ENCODE measurements around the gene RBM23.
"Not testable (repeated sequence)": the region's sequence is repeated elsewhere in the genome, so short reads cannot be mapped to it uniquely, and the experiment has no call there.

Gene RBM23

DNA sequence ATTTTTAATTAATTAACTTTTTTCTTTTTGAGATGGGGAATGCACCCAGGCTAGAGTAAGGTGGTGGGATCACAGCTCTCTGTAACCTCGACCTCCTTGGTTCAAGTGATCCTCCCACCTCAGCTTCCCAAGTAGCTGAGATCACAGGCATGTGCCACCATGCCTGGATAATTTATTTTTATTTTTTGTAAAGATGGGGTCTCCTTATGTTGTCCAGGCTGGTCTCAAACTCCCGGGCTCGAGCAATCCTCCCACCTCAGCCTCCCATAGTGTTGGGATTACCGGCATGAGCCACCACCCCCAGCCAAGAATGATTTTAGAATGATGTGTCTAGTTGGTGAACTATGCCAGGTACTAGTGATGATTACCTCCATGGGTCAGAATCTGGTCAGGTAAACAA lies 54.0 kb downstream of the RBM23 start:
- DNase-seq (ENCODE audit: low read depth), result no peak

GRCh38 chr14:22861651-22862050 lies 57.3 kb downstream of the RBM23 start:
- no peak for DNase-seq (ENCODE audit: low read depth)

DNA sequence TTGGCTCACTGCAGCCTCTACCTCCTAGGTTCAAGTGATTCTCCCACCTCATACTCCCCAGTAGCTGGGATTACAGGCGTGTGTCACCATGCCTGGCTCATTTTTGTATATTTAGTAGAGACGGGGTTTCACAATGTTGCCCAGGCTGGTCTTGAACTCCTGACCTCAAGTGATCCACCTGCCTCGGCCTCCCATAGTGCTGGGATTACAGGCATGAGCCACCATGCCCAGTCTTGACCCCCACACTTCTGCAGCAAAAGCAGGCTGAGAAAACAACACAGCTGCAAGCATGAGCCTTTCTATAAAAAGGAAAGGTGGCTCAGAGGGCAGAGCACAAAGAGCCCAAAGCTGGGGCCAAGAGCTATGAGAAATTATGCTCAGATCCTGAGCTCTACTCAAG lies 58.6 kb downstream of the RBM23 start:
- DNase-seq (ENCODE audit: low read depth), result not testable (repeated sequence)

DNA sequence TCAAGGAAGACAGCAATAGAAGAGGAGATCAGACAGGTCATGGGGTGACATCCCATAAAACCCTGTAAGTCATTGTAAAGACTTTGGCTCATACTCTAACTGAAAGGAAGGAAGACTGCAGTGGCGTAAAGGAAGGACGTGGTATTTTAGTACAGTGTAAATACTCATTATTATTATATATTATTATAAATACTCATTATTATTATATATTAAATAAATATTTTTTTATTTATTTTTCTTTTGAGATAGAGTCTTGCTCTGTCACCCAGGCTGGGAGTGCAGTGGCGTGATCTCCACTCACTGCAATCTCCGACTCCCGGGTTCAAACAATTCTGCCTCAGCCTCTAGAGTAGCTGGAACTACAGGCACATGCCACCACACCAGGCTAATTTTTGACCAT lies 62.5 kb downstream of the RBM23 start:
- no peak for DNase-seq (ENCODE audit: low read depth)

- DNase-seq (ENCODE audit: low read depth), result no peak
These were observed 63.8 kb downstream of the RBM23 start for GRCh38 chr14:22854963-22855724.

GRCh38 chr14:22854296-22854695 lies 64.7 kb downstream of the RBM23 start:
- DNase-seq (ENCODE audit: low read depth), result not testable (repeated sequence)

- peak; percentile 97 for DNase-seq (ENCODE audit: low read depth)
These were observed 65.8 kb downstream of the RBM23 start for GRCh38 chr14:22852940-22853767.

GRCh38 chr14:22852599-22852939 lies 66.4 kb downstream of the RBM23 start:
- no peak for DNase-seq (ENCODE audit: low read depth)

DNA sequence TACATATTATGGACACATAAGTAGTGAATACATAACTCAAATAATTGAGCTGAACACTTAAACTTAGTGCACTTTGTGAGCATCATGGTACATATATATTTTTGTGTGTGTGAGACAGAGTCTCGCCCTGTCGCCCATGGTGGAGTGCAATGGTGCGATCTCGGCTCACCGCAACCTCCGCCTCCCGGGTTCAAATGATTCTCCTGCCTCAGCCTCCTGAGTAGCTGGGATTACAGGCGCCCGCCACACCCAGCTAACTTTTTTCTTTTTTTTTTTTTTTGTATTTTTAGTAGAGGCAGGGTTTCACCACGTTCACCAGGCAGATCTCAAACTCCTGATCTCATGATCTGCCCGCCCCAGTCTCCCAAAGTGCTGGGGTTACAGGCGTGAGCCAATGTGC lies 66.8 kb downstream of the RBM23 start:
- DNase-seq (ENCODE audit: low read depth), result not testable (repeated sequence)

- DNase-seq (ENCODE audit: low read depth), result no peak
These were observed 67.8 kb downstream of the RBM23 start for GRCh38 chr14:22850944-22851764.

DNA sequence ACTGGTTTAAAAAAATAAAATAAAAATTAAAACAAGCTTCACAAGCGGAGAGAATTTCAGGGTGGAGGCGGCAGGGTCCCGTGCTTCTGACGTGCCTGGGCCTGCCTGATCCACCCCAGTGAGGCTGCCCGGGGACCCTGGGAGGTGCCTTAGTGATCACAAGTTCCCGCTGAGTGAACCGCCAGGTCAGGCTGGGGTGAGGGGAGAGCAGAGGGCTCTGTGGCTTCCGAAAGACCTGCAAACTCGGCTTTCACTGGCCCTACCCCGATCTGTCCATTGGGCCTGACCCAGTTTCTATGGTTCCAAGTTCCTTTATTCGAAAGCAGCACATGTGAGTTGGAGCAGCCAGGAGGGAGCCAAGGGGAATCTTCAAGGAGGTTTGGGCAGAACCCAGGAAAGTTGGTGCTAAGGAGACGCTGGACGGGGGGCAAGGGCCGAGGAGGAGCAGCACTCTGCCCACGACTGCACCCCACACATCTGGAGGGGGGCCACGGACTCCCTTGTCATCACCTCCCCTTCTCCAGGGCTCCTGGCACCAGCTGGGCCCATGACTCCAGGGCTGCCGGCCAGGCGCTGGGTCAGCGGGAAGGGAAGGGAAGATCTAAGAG lies 69.6 kb downstream of the RBM23 start:
- no peak for DNase-seq (ENCODE audit: low read depth)

DNA sequence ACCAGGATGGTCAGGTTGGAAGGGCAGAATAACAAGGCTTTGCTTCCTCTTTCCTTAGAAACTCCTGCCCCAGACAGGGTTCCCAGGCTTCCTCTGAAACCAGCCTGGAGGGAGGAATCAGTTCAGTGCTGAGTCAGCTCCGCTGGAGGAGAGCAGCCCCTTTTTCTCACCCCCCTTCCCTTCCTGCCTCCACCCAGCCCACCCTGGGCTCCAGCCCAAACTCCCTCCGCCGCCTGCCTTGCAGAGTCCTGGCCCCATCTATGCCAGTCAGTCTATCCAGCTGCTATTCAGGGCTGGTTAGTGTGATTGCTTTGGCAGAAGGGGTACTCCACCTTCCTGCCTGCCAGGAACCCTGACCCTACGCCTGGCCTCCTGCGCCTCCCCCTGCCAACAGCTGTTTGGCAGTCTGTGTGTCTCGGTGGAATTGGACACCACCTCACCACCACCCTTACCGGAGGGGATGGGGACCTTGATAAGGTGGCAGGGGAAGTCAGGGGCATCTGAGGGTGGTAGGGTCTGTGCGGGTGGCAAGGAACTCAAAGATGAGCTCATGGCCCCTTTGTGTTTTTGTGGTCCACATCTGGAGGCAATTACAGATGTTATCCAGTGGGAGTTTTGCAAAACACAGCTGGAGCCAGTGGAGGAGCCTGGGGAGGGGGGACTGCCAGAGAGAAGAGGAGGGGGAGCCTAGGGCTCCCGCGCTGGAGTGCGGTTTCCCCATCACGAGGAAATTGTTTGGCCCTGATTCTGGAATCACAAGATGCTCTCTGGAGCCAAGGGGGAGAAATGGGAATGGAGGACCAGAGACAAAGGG lies 70.4 kb downstream of the RBM23 start:
- DNase-seq (ENCODE audit: low read depth), result no peak

DNA sequence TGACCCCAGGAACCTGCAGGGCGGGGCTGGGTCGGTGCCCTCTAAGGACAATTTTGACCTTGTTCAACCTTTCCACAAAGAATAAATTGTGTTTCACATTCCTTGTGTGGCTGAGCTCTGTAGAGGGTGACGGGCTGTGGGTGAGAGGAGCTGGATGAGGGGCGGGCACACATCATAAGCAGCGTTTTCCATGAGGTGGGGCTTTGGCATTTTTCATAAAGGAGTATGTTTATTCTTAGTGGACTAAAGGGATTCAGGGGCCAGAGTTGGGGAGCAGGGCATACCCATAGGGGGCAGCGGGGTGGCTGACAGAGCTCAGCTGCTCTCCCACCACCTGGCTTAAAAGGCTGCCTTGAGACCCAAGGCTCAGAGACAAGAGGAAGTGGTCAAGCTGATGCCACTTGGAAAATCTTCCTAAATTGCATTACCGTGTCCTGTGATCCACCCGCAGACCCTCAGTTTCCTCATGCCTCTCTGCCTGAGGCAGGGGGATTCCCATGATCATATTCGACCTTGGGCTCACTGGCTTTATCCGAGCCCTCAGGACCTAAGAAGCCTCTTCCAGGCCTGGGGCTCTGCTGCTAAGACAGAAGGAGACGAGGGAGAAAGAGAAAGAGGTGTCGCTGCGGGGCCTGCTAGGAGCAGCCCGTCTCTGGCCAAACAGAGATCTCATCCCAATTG lies 71.1 kb downstream of the RBM23 start:
- no peak for DNase-seq (ENCODE audit: low read depth)

- no peak for DNase-seq (ENCODE audit: low read depth)
These were observed 72.1 kb downstream of the RBM23 start for GRCh38 chr14:22846811-22847307.

DNA sequence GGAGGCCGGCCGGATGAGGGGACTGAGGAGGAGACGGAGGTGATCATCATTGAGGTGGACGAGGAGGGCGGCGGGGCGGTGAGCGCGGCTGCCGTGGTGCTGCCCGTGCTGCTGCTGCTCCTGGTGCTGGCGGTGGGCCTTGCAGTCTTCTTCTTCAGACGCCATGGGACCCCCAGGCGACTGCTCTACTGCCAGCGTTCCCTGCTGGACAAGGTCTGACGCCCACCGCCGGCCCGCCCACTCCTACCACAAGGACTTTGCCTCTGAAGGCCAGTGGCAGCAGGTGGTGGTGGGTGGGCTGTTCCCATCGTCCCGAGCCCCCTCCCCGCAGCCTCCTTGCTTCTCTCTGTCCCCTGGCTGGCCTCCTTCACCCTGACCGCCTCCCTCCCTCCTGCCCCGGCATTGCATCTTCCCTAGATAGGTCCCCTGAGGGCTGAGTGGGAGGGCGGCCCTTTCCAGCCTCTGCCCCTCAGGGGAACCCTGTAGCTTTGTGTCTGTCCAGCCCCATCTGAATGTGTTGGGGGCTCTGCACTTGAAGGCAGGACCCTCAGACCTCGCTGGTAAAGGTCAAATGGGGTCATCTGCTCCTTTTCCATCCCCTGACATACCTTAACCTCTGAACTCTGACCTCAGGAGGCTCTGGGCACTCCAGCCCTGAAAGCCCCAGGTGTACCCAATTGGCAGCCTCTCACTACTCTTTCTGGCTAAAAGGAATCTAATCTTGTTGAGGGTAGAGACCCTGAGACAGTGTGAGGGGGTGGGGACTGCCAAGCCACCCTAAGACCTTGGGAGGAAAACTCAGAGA lies 72.9 kb downstream of the RBM23 start:
- DNase-seq (ENCODE audit: low read depth), result no peak

- no peak for DNase-seq (ENCODE audit: low read depth)
These were observed 73.9 kb downstream of the RBM23 start for GRCh38 chr14:22845103-22845394.

DNA sequence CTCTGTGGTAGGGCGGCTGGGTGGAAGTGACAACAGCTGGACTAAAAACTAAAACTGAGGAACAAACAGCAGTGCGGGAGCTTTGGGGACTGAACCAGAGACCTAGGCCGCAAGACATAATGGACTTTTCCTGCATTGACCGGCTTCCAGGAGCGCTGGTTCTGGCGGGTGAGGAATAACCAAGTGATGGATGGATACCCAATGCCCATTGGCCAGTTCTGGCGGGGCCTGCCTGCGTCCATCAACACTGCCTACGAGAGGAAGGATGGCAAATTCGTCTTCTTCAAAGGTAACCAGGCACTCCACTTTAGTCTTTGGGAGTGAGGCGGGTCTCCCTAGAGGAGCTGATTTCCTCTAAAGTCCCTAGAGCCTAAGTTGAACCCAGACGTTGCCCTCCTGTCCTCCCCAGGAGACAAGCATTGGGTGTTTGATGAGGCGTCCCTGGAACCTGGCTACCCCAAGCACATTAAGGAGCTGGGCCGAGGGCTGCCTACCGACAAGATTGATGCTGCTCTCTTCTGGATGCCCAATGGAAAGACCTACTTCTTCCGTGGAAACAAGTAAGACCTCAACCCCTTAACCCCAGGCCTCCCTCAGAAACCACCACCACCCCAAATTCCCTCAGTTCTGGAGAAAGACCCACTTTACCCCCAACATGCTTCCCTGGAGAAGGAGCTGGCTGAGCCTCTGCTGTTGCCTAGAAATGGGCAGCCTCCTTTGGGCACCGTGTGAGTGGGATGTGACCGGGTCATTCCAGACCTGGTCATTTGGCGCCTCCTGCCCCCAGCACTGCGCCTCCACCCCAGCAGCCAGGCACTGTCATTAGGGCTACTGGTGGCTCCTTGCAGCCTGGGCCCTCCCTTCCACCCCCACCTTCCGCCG lies 74.5 kb downstream of the RBM23 start:
- DNase-seq (ENCODE audit: low read depth), result no peak
